Measurements from ENCODE around the gene MBD6. TPM values are rescaled to one million over a fixed set of nuclear protein-coding genes. Genes with fewer than 3 reads are reported as not detected.
A peak's percentile ranks its signal among the peaks of the same experiment; 100 is the strongest.

Gene MBD6
- total and polyA plus RNA-seq, 2 of the 13 experiments (the other 11 are each of a cell fraction or from before 2014, with no cell fraction given): 4.1 to 5.9 TPM

DNA sequence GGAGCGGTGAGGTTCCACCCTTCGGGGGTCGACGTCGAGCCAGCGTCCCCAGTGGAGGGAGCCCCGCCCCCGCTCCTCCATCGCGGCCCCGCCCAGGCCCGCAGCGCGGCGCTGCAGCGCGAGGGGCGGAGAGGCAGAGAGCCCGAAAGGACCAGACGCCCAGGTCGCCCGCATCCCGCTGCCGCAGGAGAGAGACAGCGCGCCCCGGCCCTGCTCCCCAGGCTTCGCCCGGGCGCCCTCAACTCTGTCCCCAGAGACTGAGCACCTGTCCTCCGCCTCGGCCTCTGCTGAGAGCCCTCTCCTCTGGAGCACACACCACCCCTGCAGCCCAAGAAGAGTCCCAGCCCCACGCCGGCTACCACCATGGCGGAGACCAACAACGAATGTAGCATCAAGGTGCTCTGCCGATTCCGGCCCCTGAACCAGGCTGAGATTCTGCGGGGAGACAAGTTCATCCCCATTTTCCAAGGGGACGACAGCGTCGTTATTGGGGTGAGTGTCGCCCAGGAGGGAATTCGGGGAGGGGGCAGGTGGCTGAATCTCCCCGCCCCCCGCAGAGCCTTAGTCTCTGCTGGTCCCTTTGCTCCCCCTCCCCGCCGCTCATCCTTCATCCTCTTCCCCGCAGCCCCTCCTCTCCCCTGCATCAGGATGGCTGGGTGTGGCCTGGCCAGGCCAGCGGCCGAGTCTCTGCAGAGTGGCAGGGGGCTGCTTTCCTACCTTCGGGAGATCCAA is 27.5 kb downstream of the MBD6 start, which contains the start of gene KIF5A (continued):
- TF ChIP-seq, protein P1, sequence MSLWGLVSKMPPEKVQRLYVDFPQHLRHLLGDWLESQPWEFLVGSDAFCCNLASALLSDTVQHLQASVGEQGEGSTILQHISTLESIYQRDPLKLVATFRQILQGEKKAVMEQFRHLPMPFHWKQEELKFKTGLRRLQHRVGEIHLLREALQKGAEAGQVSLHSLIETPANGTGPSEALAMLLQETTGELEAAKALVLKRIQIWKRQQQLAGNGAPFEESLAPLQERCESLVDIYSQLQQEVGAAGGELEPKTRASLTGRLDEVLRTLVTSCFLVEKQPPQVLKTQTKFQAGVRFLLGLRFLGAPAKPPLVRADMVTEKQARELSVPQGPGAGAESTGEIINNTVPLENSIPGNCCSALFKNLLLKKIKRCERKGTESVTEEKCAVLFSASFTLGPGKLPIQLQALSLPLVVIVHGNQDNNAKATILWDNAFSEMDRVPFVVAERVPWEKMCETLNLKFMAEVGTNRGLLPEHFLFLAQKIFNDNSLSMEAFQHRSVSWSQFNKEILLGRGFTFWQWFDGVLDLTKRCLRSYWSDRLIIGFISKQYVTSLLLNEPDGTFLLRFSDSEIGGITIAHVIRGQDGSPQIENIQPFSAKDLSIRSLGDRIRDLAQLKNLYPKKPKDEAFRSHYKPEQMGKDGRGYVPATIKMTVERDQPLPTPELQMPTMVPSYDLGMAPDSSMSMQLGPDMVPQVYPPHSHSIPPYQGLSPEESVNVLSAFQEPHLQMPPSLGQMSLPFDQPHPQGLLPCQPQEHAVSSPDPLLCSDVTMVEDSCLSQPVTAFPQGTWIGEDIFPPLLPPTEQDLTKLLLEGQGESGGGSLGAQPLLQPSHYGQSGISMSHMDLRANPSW (CRISPR knock-in tag; IDR thresholded peaks at IDR 0.05; ENCODE audit: borderline replicate concordance): no peak
- TF ChIP-seq, protein P2, sequence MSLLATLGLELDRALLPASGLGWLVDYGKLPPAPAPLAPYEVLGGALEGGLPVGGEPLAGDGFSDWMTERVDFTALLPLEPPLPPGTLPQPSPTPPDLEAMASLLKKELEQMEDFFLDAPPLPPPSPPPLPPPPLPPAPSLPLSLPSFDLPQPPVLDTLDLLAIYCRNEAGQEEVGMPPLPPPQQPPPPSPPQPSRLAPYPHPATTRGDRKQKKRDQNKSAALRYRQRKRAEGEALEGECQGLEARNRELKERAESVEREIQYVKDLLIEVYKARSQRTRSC (CRISPR knock-in tag; IDR thresholded peaks at IDR 0.05; ENCODE audit: low read depth): no peak
- 0 out of 2 replicates have a peak, but pooled peaks have one; percentile 37 for TF ChIP-seq MAZ (IDR thresholded peaks at IDR 0.05; ENCODE audit: borderline replicate concordance, low read depth, low read length)
- TF ChIP-seq MAZ (CRISPR knock-in tag; IDR thresholded peaks at IDR 0.05; ENCODE audit: low read depth): 0 out of 2 replicates have a peak, but pooled peaks have one; percentile 30
- TF ChIP-seq HDAC1 (CRISPR knock-in tag; IDR thresholded peaks at IDR 0.05): 0 out of 2 replicates have a peak, but pooled peaks have one; percentile 26
- TF ChIP-seq, protein P3, sequence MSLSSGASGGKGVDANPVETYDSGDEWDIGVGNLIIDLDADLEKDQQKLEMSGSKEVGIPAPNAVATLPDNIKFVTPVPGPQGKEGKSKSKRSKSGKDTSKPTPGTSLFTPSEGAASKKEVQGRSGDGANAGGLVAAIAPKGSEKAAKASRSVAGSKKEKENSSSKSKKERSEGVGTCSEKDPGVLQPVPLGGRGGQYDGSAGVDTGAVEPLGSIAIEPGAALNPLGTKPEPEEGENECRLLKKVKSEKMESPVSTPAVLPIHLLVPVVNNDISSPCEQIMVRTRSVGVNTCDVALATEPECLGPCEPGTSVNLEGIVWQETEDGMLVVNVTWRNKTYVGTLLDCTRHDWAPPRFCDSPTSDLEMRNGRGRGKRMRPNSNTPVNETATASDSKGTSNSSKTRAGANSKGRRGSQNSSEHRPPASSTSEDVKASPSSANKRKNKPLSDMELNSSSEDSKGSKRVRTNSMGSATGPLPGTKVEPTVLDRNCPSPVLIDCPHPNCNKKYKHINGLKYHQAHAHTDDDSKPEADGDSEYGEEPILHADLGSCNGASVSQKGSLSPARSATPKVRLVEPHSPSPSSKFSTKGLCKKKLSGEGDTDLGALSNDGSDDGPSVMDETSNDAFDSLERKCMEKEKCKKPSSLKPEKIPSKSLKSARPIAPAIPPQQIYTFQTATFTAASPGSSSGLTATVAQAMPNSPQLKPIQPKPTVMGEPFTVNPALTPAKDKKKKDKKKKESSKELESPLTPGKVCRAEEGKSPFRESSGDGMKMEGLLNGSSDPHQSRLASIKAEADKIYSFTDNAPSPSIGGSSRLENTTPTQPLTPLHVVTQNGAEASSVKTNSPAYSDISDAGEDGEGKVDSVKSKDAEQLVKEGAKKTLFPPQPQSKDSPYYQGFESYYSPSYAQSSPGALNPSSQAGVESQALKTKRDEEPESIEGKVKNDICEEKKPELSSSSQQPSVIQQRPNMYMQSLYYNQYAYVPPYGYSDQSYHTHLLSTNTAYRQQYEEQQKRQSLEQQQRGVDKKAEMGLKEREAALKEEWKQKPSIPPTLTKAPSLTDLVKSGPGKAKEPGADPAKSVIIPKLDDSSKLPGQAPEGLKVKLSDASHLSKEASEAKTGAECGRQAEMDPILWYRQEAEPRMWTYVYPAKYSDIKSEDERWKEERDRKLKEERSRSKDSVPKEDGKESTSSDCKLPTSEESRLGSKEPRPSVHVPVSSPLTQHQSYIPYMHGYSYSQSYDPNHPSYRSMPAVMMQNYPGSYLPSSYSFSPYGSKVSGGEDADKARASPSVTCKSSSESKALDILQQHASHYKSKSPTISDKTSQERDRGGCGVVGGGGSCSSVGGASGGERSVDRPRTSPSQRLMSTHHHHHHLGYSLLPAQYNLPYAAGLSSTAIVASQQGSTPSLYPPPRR (CRISPR knock-in tag; IDR thresholded peaks at IDR 0.05; ENCODE audit: borderline replicate concordance): no peak
- TF ChIP-seq HNRNPL (IDR thresholded peaks at IDR 0.05; ENCODE audit: low read depth, low read length): no peak
- TF ChIP-seq, protein P4, sequence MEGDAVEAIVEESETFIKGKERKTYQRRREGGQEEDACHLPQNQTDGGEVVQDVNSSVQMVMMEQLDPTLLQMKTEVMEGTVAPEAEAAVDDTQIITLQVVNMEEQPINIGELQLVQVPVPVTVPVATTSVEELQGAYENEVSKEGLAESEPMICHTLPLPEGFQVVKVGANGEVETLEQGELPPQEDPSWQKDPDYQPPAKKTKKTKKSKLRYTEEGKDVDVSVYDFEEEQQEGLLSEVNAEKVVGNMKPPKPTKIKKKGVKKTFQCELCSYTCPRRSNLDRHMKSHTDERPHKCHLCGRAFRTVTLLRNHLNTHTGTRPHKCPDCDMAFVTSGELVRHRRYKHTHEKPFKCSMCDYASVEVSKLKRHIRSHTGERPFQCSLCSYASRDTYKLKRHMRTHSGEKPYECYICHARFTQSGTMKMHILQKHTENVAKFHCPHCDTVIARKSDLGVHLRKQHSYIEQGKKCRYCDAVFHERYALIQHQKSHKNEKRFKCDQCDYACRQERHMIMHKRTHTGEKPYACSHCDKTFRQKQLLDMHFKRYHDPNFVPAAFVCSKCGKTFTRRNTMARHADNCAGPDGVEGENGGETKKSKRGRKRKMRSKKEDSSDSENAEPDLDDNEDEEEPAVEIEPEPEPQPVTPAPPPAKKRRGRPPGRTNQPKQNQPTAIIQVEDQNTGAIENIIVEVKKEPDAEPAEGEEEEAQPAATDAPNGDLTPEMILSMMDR (CRISPR knock-in tag; IDR thresholded peaks at IDR 0.05): peak; percentile 53
- no peak for TF ChIP-seq ZNF44 (CRISPR knock-in tag; IDR thresholded peaks at IDR 0.05)
- TF ChIP-seq BRCA1 (CRISPR knock-in tag; IDR thresholded peaks at IDR 0.05): no peak
- TF ChIP-seq ISX (CRISPR knock-in tag; conservative IDR thresholded peaks at IDR 0.05): no peak
- TF ChIP-seq, protein P5, sequence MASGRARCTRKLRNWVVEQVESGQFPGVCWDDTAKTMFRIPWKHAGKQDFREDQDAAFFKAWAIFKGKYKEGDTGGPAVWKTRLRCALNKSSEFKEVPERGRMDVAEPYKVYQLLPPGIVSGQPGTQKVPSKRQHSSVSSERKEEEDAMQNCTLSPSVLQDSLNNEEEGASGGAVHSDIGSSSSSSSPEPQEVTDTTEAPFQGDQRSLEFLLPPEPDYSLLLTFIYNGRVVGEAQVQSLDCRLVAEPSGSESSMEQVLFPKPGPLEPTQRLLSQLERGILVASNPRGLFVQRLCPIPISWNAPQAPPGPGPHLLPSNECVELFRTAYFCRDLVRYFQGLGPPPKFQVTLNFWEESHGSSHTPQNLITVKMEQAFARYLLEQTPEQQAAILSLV (CRISPR knock-in tag; IDR thresholded peaks at IDR 0.05; ENCODE audit: borderline replicate concordance): no peak
- no peak for TF ChIP-seq ZNF143 (CRISPR knock-in tag; IDR thresholded peaks at IDR 0.05)
- no peak for TF ChIP-seq KDM1A (CRISPR knock-in tag; IDR thresholded peaks at IDR 0.05)
- TF ChIP-seq SIX4 (CRISPR knock-in tag; IDR thresholded peaks at IDR 0.05): no peak
- no peak for TF ChIP-seq FOXP1 (IDR thresholded peaks at IDR 0.05)
- TF ChIP-seq FOXP1 (CRISPR knock-in tag; IDR thresholded peaks at IDR 0.05): no peak
- TF ChIP-seq RAD21 (CRISPR knock-in tag; IDR thresholded peaks at IDR 0.05): peak; percentile 50
- TF ChIP-seq XRCC5 (optimal IDR thresholded peaks at IDR 0.05; ENCODE audit: low read length): no peak

All from HepG2 (cell line).